Activated CD4-positive, alpha-beta T cell treated with anti-CD3 and anti-CD28 coated beads for 4 hours (primary cell): Measurements from ENCODE around the gene NINL.
A peak's percentile ranks its signal among the peaks of the same experiment; 100 is the strongest.
"Not testable (repeated sequence)": the region's sequence is repeated elsewhere in the genome, so short reads cannot be mapped to it uniquely, and the experiment has no call there.

ENCODE experiments used
- DNase-seq, 2 donors: peaks; one replicate each; pipeline ENCODE4 v3.0.0-alpha.2; 2020

The NINL gene

DNA sequence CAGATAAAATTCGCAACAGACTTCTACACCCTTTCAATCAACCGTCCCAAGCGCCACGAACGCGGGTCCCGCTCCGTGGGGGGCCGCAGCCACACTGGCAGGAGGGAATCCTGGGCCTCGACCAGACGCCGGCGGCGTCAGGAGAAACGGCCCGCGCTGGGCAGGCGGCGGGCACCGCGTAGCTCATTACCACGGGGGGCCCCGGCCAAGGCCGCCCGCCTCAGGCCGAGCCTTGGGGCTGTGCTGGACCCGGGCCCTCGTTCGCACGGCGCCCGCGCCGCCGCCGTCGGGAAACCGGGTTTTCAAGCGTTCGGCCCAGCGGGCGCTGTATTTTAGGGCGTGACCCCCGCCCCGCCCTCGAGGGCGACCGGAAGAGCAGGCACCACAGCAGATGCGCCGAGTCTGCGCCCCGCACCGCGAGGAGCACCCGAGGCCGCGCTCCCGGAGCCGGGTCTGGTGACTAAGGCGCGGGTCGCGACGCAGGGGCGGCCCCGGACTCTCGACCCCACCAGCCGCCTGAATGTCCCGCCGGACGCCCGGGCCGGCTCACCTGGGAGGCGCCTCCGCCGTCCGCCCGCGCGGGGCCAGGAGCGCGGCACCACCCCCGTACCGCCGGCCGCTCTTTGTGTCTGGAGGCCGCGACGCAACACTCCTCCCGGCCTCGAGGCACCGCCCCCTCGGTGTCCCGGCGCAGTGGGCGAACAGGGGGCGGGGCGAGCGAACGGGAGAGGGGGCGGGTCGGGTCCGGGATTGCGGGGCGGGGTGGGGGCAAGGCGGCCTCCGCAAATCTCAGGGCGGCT lies at the start of gene NINL:
NINL (minus strand) TSS at position 627 of the 800 bp plus-strand sequence. CDS start 58,944 bp downstream, outside the sequence.
- DNase-seq = peak; percentile 38 to 54

DNA sequence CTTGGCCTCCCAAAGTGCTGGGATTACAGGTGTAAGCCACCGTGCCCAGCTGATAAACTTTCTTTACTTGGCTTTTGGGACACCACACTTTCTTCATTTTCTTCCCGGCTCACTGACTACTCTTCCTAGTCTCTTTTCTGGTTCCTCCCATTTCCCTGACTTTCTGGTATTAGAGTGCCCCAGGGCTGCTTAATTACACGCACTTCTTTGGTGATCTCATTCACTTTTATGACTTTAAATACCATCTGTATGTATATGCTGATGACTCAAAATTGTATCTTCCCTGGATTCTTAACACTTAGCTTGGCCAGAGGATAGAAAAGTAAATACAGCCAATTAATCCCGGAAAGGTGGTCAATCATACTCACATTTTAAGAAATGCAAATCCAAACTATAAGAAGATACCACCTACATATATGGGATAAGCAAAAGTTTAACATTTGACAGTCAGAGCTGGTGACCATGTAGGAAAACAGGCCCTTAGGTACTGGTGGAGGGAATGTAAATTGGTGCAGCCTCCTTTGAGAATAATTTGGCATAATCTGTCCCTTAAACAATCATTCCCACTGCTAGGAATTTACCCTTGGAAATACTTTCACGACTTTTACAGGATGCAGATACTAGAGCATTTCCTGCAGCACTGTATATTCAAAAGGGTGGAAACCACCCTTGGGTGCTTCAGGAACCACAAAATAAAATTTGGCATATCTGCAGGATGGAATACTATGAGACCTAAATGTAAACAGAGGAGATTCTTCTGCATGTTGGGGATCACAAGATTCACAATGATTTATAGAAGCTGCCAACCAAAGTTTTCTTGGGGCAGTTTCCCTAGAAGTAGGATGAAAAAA lies 47.8 kb upstream of the NINL start:
- DNase-seq = no peak

DNA sequence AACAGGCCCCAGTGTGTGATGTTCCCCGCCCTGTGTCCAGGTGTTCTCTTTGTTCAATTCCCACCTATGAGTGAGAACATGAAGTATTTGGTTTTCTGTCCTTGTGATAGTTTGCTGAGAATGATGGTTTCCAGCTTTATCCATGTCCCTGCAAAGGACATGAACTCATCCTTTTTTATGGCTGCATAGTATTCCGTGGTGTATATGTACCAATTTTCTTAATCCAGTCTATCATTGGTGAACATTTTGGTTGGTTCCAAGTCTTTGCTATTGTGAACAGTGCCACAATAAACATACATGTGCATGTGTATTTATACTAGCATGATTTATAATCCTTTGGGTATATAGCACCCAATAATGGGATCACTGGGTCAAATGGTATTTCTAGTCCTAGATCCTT lies 45.3 kb upstream of the NINL start:
- not testable (repeated sequence) for DNase-seq

DNA sequence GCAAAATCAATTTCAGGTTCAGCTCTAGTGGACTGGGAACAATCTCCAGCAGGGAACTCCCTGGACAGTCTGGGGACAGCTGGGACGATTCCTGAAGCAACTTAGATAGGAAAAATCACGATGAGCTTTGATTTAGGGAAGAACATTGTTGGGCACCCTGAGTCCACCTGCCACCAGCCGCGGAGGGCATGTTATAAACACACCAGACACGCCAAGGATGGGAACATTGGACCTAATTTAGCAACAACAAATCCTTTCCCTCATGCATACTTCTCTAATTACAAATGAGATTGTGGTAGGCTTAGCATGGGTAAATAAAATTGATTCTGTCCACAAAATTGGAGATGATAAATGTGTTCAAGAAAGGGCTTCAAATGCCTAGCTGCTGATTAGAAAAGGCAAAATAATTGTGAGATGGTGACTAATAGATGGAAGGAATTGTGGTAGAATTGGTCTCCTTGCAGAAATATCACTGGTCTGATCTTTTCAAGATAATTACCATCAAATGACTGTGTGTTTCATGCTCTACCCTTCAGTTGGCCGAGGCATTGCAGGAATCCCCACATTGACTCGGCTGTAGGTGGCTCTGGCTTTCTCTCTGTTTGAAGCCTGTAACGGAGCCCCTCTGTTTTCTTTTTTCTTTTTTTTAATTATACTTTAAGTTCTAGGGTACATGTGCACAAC lies 44.6 kb upstream of the NINL start:
- no peak for DNase-seq

DNA sequence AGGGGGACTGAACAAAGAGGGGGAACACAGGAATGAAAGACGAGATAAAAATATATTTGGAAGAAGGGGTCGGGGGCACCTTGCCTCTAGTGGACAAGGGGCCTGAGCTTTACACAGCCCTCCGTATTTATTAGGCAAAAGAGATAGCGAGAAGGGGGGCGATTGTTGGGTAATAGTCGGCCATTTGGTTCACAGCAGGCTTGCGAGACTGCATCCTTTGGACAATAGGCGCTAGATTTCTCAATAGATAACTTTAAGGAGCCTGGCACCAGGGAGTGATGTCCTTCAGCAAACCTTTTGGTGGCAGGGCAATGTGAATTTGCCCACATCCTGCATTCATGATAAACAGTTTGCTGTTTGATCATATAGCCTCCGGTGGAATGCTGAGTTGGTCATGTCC lies 41.4 kb upstream of the NINL start:
- no peak for DNase-seq

DNA sequence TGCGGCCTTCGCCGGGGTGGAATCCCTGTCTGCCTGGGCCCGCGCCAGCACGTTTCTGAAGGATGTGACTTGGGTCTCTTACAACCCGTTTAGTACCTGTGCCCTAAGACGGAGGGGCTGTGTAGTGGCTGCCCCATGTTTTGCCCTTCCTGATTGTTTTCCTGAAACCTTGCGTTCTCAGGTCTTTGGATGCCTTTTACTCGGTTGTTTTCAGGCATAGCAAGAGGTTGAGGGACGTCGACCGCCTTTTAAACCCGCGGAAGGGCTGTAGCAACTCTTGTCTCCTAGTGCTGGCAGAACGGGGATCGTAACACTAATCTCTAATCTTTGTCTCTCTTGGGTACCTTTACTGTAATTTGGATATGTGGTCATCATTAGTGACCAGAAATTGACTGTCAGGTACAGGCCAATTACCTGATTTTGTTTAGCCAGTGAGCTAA lies 39.2 kb upstream of the NINL start:
- no peak for DNase-seq

DNA sequence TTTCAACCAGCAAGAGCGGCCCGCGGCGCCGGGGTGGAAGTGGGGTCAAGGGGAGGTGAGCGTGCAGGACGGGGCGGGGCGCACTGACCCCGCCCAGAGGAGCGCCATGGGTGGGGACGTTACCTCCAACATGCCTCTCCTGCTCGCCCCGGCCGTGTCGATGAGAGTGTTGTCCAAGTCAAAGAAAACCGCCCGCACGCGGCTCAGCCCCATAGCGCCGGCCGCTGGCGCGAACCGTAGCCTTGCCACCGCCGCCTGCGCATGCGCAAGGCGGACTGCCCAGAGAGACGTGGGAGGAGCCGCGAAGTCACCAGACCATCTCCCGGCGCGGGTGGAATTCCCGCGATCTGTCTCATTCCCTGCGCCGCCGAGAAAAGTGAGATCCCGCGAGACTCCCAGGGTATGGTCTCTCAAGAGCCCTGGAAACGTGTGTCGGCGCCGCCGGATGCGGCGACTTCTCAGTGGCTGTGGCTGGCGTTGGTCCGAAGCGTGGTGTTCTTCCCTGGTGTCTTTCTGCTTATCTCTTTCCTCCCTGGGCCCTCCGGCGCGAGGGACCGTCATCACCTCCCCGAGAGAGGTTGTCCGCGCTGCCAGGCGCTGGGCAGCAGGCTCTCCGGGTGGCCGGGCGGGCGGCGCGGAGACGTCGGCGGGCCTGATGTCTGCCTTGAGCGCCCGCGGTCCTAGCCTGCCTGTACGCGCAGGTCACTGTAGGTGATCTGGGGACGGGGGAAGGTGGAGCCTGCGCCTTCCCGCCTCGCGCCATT lies 38.6 kb upstream of the NINL start, which contains the start of gene NANP:
NANP (minus strand) TSS at position 279 of the 764 bp plus-strand sequence; CDS start at position 213, 66 bp downstream.
- peak; percentile 81 to 87 for DNase-seq

DNA sequence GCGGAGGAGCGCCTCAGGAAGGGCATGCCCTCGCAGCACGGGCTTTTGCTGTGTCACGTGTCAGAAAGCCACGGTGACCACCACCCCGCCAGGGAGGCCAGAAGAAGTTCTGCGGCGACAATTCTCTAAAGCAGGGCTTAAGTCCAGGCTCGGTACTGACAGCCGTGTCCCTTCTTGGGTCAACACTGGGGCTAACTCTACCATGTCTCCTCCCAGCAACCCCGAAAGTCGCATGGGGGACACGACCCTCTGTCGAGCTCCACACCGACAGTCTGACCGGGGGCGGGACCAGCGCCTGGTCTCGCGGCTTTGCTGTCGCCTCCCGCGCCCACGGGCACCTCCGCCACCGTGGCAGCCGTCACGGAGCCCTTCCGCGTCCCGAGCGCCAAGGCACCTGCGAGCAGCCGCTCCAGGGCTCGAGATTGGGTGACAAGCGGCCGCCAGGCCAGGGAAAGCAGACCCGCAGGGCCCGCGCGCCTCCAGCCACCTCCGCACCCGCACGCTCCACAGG lies 37.9 kb upstream of the NINL start:
- peak in 1 of 2 donors; percentile 19 for DNase-seq

DNA sequence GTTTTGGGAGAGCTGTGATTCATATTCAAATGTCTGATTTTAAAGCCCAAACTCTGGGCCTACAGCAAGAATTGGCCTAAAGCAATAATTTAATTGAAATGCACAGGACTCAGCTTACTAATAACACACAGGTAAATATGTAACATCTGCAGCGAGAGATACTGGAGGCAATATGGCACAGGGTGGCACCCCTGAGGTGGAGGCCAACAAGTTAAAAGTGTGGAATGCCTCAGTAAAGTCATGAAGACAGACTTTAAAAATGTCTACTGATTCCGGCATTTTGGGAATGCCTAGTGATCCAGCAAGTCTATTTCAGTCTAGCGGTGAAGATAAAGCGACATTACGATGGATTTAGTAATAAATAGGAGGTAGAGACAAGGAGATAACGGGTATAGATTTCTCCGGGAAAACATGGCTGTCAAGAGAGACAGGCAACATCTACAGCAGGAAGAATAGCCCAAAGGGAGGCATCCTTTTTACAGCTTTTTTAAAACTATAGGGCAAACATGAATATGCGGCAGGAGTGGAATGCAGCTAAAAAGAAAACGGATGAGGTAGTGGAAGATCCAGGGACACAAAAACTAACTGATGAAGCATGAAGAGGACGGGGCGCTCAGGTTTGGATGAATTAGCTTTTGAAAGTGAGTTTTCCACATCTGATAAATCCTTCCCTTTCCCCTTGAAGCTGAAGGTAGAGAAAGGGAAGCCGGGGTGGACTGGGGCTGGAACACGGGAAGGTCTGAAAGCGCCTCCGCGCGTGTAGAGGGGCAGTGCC lies 37.3 kb upstream of the NINL start:
- no peak for DNase-seq

DNA sequence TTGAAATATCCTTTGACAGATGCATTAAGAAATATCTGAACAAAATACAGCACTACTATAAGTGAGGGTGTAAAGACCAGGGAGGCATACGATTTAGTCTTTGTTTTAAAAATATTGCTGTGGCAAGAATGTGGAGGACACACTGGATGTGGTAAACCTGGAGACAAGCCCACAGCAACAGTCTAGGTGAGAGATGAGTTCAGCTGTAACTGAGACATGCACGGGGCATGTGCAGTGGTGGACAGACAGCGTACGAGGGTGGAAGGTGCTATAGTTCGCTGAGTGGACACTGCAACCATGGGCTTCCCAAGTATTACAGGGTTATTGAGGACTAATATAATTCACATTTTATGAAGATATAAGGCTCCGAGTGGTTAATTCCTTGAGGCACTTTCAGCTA lies 36.7 kb upstream of the NINL start:
- DNase-seq = no peak

DNA sequence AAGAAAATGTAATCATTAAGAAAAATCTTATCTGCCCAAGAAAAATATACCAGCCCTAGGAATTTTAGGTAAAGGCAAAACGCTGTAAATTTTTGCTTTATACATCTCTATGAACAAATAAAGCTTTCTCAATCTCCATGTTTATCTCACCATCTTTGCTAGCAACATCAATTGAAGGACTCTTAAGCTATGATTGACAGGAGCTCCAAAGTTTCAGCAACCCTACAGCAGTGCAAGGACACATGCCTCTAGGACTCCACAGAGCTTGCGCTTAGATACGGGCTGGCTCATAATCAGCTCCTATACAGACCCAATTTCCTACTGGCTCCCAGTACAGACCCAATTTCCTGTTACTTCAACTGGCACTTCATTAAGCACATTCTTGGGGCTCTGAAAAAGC lies 34.2 kb upstream of the NINL start:
- DNase-seq = no peak

DNA sequence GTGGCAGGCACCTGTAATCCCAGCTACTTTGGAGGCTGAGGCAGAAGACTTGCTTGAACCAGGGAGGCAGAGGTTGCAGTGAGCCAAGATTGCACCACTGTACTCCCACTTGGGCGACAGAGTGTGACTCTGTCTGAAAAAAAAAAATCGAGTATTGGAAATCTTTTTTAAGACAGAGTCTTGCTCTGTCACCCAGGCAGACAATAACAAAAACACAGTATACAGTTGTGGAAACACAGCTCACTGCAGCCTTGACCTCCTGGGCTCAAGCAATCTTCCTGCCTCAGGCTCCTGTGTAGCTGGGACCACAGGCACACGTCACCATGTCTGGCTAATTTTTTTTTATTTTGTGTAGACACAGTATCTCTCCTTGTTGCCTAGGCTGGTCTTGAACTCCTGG lies 23.4 kb upstream of the NINL start:
- no peak for DNase-seq

DNA sequence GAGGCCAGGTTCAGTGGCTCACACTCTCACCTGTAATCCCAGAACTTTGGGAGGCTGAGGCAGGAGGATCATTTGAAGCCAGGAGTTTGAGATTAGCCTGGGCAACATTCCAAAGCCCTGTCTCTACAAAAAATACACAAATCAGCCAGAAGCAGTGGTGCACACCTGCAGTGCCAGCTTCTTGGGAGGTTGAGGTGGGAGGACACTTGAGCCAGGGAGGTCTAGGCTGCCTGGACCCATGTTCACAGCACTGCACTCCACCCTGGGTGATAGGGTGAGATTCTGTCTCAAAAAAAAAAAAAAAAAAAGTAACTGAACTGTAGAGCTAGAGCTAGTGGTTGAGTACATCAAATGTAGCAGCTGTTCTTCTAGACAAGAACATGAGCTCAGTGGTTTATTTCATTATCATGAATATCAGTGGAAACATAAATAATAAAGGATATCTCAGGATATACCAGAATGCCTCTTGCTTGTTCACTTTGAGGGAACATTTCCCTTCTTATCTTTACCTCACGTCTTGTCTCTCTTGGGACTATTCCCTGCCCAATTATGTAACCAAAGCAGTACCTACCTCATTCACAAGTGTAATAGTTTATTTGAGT lies 20.9 kb upstream of the NINL start:
- DNase-seq = no peak

DNA sequence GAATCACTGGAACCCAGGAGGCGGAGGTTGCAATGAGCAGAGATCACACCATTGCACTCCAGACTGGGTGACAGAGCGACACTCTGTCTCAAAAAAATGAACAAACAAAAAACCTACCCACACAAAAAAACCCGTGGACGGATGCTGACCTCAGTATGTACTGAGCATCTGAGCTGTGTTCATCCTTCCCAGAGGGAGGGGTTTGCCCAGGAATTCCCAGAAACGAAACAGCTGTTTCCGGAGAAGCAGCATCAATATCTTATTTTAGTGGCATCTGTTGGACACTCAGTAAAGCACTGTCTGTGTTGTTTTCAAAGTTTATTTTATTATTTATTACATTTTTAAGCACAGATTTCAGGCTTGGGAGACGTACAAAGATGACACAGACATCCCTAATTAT lies 19.8 kb upstream of the NINL start:
- no peak for DNase-seq

DNA sequence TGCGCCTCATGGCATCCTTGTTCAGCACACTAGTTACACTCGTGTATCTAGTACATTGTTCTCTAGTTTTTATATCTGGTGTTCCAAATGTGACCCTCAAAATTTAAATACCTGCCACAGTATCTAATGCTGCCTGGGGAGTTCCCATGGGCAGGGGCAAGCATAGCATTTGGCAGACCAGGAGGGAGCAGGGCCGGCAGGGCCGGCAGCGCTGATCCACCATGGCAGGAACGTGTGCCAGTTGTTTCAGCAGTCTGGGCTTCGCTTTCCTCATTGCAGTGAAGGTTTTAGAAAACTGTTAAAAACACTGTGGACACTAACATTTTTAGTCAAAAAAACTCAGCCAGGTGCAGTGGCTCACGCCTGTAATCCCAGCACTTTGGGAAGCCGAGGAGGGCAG lies 19.3 kb upstream of the NINL start:
- no peak for DNase-seq

DNA sequence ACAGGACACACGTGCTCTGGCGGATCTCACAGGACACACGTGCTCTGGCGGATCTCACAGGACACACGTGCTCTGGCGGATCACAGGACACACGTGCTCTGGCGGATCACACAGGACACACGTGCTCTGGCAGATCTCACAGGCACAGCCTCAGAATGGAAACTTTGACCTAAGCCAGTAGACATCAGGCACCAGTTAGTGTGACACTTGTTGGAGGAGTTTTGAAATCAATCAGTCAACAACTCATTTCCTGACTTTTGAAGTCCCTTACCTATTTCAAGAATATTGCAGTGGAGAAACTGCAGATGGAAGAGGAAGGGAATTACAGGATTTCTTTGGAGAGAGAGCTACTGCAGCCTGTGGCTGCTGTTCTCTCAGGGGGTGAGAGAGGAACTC lies 17.6 kb upstream of the NINL start:
- DNase-seq = not testable (repeated sequence)

DNA sequence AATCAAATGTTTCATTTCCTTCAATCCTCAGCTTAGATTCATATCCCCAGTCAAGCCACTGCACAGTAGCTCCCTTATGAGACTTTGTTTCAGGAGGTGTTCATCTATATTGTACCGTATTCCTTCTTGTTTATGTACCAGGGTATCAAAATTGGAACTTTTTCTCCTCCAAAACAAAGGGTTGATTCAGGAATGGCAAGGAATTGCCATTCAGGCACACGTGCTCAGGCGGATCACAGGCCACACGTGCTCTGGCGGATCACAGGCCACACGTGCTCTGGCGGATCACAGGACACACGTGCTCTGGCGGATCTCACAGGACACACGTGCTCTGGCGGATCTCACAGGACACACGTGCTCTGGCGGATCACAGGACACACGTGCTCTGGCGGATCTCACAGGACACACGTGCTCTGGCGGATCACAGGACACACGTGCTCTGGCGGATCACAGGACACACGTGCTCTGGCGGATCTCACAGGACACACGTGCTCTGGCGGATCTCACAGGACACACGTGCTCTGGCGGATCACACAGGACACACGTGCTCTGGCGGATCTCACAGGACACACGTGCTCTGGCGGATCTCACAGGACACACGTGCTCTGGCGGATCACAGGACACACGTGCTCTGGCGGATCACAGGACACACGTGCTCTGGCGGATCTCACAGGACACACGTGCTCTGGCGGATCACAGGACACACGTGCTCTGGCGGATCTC lies 17.0 kb upstream of the NINL start:
- not testable (repeated sequence) for DNase-seq

DNA sequence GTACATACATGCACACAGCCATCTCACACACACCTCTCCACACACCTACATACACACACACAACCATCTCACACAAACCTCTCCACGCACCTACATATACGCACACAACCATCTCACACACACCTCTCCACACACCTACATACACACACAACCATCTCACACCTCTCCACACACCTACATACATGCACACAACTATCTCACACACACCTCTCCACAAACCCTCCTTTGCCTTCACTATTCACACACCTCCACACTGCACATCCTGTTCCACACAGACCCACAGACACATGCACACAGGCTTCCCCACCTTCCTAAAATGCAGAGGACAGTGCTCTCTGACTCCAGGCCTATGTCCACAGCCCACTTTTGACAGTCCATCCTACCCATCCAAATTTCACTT lies 16.3 kb upstream of the NINL start:
- no peak for DNase-seq

DNA sequence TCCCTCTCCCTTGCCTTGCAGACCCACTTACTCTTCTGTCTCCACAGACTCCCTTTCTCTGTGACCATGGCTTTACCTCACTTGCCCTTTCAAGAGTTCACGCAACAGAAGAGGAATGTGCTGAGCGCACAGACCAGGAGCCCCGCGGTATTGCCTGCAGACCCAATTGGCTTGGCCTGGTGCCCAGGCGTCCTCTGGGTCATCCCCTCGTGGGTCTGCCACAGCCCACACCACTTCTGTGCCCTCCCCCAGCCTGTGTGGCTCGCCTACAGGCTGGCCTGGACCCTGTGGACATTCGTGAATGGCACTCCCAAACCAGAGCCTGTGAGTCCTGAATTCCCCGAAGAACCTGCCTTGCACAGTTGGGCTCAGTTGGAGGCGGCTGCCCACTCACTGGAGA lies 15.3 kb upstream of the NINL start:
- DNase-seq = no peak

DNA sequence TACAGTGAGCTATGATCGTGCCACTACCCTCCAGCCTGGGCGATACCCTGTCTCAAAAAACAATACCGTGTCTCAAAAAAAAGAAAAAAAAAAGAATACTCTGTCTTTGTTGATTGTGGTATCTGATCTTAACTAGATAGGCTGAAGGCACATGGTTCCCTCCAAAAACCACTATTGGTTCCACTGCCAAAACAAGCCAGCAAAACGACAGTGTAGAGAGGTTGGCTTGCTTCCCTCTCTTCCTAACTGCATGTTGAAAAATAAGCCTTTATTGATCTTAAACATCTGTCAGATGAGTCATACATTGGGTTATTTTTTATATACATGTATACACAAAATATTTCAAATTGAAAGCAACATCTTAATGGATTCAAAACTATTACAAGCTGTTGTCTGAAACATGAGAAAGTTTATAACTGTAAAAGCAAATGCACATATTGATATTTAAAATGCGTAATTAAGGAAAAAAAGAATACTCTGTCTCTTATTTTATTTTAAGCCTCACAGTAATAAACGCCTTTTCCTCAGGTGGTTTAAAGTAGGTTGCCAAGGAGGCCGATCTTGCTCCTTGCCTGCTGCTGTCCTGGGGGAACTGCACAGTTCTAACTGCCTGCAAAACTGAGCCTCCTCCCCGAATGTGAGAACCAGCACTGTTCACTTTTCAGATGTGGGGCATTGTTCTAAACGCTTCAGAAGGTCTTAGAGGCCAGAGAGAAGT lies 7.0 kb upstream of the NINL start:
- DNase-seq = no peak
